B cell (primary cell): ENCODE measurements around the gene PCDHA8. TPM values are rescaled to one million over a fixed set of nuclear protein-coding genes. Genes with fewer than 3 reads are reported as not detected.

Source experiments
- ATAC-seq: fragments of 200-7000 bp; cut with Tn5 transposase; one replicate; pipeline ENCODE4 v1.10.0; 2021; ENCODE audit warnings: low read depth, mild to moderate bottlenecking, moderate number of reproducible peaks, moderate library complexity
- CTCF ChIA-PET: fragments of 350-600 bp; sonication (Branson Sonifier 250); formaldehyde crosslinking; loops from one replicate; lab custom pipeline; 2021; ENCODE audit warnings: antibody characterized with exemption, inconsistent platforms; lab: Charles Lee
- POLR2A ChIA-PET: fragments of 350-600 bp; sonication (Branson Sonifier 250); formaldehyde crosslinking; loops from one replicate; lab custom pipeline; 2021; ENCODE audit warnings: antibody characterized with exemption; lab: Charles Lee
- DNase-seq: peaks from one replicate; pipeline ENCODE4 v3.0.0; 2013
- H2AFZ ChIP-seq: 2 replicates; pipeline ENCODE4 v1.6.1; 2012; ENCODE audit warnings: mild to moderate bottlenecking, low read depth, low read length; ENCODE audit not compliant: insufficient read depth, poor library complexity, severe bottlenecking
- H3K27ac ChIP-seq, 2 donors: 1 replicate in 1 of 2; 2 replicates in 1 of 2; pipeline ENCODE4 v1.5.1; 2012 to 2013; ENCODE audit warnings: low read length in 2 of 2, mild to moderate bottlenecking in 2 of 2, moderate library complexity in 1 of 2
- H3K27me3 ChIP-seq, 4 experiments: fragments of 200-600 bp in 1 of 4; sonication (generic) in 1 of 4; replicated peaks in 1 of 4; 1 replicate in 2 of 4; 2 replicates in 2 of 4; pipeline versions ENCODE4 v1.6.1 to v1.7.0; 2013 to 2016; ENCODE audit warnings: low read length in 3 of 4, mild to moderate bottlenecking in 2 of 4, mixed read lengths in 1 of 4, moderate library complexity in 1 of 4; ENCODE audit not compliant: insufficient read depth in 4 of 4, control insufficient read depth in 3 of 4; ENCODE audit errors: control extremely low read depth in 1 of 4
- H3K36me3 ChIP-seq, 2 experiments: replicated peaks in 1 of 2; 1 replicate in 1 of 2; 2 replicates in 1 of 2; pipeline versions ENCODE4 v1.6.1 to v1.7.1; 2013; ENCODE audit warnings: low read length in 1 of 2; ENCODE audit not compliant: insufficient read depth in 2 of 2, control insufficient read depth in 1 of 2; ENCODE audit errors: control extremely low read depth in 1 of 2, extremely low read depth in 1 of 2
- H3K4me1 ChIP-seq, 2 donors: fragments of 200-600 bp in 1 of 2; sonication (generic) in 1 of 2; 1 replicate in 1 of 2; 2 replicates in 1 of 2; pipeline versions ENCODE4 v1.5.1 to v1.6.1; 2013 to 2017; ENCODE audit warnings: low read length in 2 of 2; ENCODE audit not compliant: control insufficient read depth in 2 of 2, insufficient read depth in 2 of 2
- H3K4me2 ChIP-seq: replicated peaks from 2 replicates; pipeline ENCODE3; 2012; ENCODE audit warnings: mild to moderate bottlenecking, low read depth, low read length; ENCODE audit not compliant: poor library complexity, severe bottlenecking
- H3K4me3 ChIP-seq, 5 experiments: fragments of 200-600 bp in 1 of 5; sonication (generic) in 1 of 5; 1 replicate in 3 of 5; 2 replicates in 2 of 5; pipeline versions ENCODE4 v1.5.1 to v1.7.0; 2011 to 2016; ENCODE audit warnings: low read length in 4 of 5, mild to moderate bottlenecking in 4 of 5, low read depth in 2 of 5, control low read depth in 1 of 5, moderate library complexity in 1 of 5; ENCODE audit not compliant: insufficient read depth in 1 of 5; ENCODE audit errors: control extremely low read depth in 1 of 5, extremely low read depth in 1 of 5
- H3K79me2 ChIP-seq: fragments of 200-600 bp; sonication (generic); one replicate; pipeline ENCODE4 v1.6.0; 2016; ENCODE audit warnings: low read length; ENCODE audit not compliant: control insufficient read depth, insufficient read depth
- H3K9ac ChIP-seq: fragments of 200-600 bp; sonication (generic); 2 replicates; pipeline ENCODE4 v1.6.1; 2017; ENCODE audit warnings: mild to moderate bottlenecking, low read length, moderate library complexity
- H3K9me3 ChIP-seq, 3 donors: one replicate each; pipeline versions ENCODE4 v1.6.1 to v1.7.1; 2013; ENCODE audit warnings: low read length in 2 of 3; ENCODE audit not compliant: control insufficient read depth in 2 of 3, insufficient read depth in 1 of 3; ENCODE audit errors: control extremely low read depth in 1 of 3
- H4K20me1 ChIP-seq: 2 replicates; pipeline ENCODE4 v1.6.0; 2012; ENCODE audit warnings: mild to moderate bottlenecking, low read length; ENCODE audit not compliant: insufficient read depth, control insufficient read depth, poor library complexity, severe bottlenecking
- H3K27ac Mint-ChIP-seq: one replicate; pipeline ENCODE4 v1.8.0; 2021; ENCODE audit warnings: mixed read lengths
- H3K27me3 Mint-ChIP-seq: one replicate; pipeline ENCODE4 v1.8.0; 2021; ENCODE audit warnings: mixed read lengths
- H3K4me1 Mint-ChIP-seq: one replicate; pipeline ENCODE4 v1.8.0; 2021; ENCODE audit warnings: mixed read lengths
- H3K4me3 Mint-ChIP-seq: one replicate; pipeline ENCODE4 v1.8.0; 2021; ENCODE audit warnings: mixed read lengths
- H3K9me3 Mint-ChIP-seq: one replicate; pipeline ENCODE4 v1.8.0; 2022; ENCODE audit warnings: mixed read lengths; ENCODE audit not compliant: insufficient read depth
- EZH2 ChIP-seq: IDR thresholded peaks from 2 replicates; pipeline ENCODE4 v1.6.1; 2012; ENCODE audit warnings: borderline replicate concordance, low read depth, mild to moderate bottlenecking, moderate library complexity, low read length; ENCODE audit not compliant: insufficient read depth, poor library complexity, severe bottlenecking
- WGBS: methylation state at CpG from one replicate; pipeline ENCODE4 v1.1.5; 2013; ENCODE audit warnings: missing lambda C conversion rate; ENCODE audit not compliant: insufficient coverage; 5-methylcytosine and 5-hydroxymethylcytosine counted together
- intact Hi-C: fragments of 100-400 bp; cut with micrococcal nuclease; formaldehyde crosslinking; loops from one replicate; pipeline ENCODE4 v1.10.0; 2022
- polyA plus RNA-seq: library from polyadenylated mRNA; depleted of rRNA; stranded (reverse); fragments of >200 nt; gene quantifications from 2 replicates; pipeline ENCODE4 v1.2.3, GENCODE V29; 2012
- total RNA-seq, 2 donors: library from RNA; stranded (reverse); fragments of 120-200 nt in 1 of 2; gene quantifications; 1 replicate in 1 of 2; 2 replicates in 1 of 2; pipeline versions ENCODE4 v1.2.3 to v1.2.4, GENCODE V29; 2013 to 2022
- TF ChIP-seq, protein P1 (sequence below): fragments of 200-600 bp; IDR thresholded peaks from one replicate; pipeline ENCODE4 v1.8.0; 2022; ENCODE audit warnings: antibody characterized with exemption, mild to moderate bottlenecking

Gene PCDHA8
- total and polyA plus RNA-seq, 2 donors (not counting 1 experiment from before 2014, with no cell fraction given): not detected

DNA sequence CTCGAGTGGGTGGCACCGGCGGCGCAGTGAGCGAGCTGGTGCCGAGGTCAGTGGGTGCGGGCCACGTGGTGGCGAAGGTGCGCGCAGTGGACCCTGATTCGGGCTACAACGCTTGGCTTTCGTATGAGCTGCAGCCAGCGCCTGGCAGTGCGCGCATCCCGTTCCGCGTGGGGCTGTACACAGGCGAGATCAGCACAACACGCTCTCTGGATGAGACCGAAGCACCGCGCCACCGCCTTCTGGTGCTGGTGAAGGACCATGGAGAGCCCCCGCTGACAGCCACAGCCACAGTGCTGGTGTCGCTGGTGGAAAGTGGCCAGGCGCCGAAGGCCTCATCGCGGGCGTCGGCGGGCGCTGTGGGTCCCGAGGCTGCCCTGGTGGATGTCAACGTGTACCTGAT is 17.5 kb upstream of the PCDHA8 start:
- H3K27ac ChIP-seq: no peak overlapping the region
- no peak overlapping the region for H3K9ac ChIP-seq
- H3K4me2 ChIP-seq: no peak overlapping the region
- no peaks in the 10 kb centered on the region for H3K79me2 ChIP-seq
- no peak for TF ChIP-seq EZH2
- TF ChIP-seq, protein P1, sequence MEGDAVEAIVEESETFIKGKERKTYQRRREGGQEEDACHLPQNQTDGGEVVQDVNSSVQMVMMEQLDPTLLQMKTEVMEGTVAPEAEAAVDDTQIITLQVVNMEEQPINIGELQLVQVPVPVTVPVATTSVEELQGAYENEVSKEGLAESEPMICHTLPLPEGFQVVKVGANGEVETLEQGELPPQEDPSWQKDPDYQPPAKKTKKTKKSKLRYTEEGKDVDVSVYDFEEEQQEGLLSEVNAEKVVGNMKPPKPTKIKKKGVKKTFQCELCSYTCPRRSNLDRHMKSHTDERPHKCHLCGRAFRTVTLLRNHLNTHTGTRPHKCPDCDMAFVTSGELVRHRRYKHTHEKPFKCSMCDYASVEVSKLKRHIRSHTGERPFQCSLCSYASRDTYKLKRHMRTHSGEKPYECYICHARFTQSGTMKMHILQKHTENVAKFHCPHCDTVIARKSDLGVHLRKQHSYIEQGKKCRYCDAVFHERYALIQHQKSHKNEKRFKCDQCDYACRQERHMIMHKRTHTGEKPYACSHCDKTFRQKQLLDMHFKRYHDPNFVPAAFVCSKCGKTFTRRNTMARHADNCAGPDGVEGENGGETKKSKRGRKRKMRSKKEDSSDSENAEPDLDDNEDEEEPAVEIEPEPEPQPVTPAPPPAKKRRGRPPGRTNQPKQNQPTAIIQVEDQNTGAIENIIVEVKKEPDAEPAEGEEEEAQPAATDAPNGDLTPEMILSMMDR: no peak
- ChIA-PET CTCF (no interaction called here), POLR2A (no interaction called here)
- H3K9me3 Mint-ChIP-seq: peaks cover 2% of the 10 kb centered on the region
- no peak overlapping the region for H3K27ac Mint-ChIP-seq
- WGBS: 65% methylated on average over 38 of the region's 38 CpGs
- no peaks in the 10 kb centered on the region for H3K4me1 Mint-ChIP-seq
- peaks cover 0 to 28% (median 2%) of the 10 kb centered on the region in 3 donors for H3K9me3 ChIP-seq
- peaks cover 0 to 8% (median 5%) of the 10 kb centered on the region in 4 experiments for H3K27me3 ChIP-seq
- H3K4me3 ChIP-seq: no peak overlapping the region
- H3K27me3 Mint-ChIP-seq: peaks cover 10% of the 10 kb centered on the region
- DNase-seq (no peak), ATAC-seq (no peak)
- H3K4me3 Mint-ChIP-seq: no peak overlapping the region
- intact Hi-C loops: no loop called here
- no peaks in the 10 kb centered on the region for H4K20me1 ChIP-seq
- no peaks in the 10 kb centered on the region for H3K4me1 ChIP-seq
- H2AFZ ChIP-seq: no peak overlapping the region
- H3K36me3 ChIP-seq: no peaks in the 10 kb centered on the region

DNA sequence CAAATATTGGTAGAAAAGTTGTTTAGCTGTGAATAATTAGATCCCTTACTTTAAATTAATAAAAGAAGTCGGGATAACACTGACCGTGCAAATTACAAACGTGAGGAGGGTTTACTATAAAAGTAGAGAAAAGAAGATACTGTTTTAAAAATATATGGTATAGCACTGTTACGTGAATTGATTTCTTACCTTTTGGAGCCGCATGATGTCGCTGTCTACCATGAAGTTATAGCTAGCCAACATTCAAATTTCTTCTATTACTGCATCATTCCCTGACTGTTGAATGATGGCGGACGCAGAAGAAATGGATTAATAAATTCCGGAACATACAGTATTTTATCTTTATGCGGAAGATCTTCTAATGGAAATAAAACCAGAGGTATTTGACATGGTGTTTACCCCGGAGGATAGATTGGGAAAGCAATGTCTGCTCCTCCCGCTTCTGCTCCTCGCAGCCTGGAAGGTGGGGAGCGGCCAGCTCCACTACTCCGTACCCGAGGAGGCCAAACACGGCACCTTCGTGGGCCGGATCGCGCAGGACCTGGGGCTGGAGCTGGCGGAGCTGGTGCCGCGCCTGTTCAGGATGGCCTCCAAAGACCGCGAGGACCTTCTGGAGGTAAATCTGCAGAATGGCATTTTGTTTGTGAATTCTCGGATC is 13.2 kb upstream of the PCDHA8 start, which contains the start of gene PCDHA6:
Gene PCDHA6, plus strand, starts transcription at position 257 of the 658 bp plus-strand sequence. Its CDS starts 132 bp downstream, at position 389.
- H3K27ac Mint-ChIP-seq: no peak within 1 kb of the TSS
- H3K4me3 ChIP-seq: no peak within 1 kb of the TSS
- H3K9me3 ChIP-seq: peaks cover 0 to 35% (median 2%) of the 10 kb centered on the region in 3 donors
- peaks cover 0 to 14% (median 6%) of the 10 kb centered on the region in 4 experiments for H3K27me3 ChIP-seq
- CTCF ChIA-PET: no interaction called here
- no peak for ATAC-seq
- no peaks in the 10 kb centered on the region for H3K4me1 ChIP-seq
- H3K4me3 Mint-ChIP-seq: no peak within 1 kb of the TSS
- intact Hi-C loops: no loop called here
- no peaks in the 10 kb centered on the region for H3K79me2 ChIP-seq
- POLR2A ChIA-PET: no interaction called here
- H3K36me3 ChIP-seq: no peaks in the 10 kb centered on the region
- no peak within 1 kb of the TSS for H3K9ac ChIP-seq
- H3K27ac ChIP-seq: no peak within 1 kb of the TSS
- WGBS: 38% methylated on average over 20 of the region's 27 CpGs
- H3K4me2 ChIP-seq: no peak within 1 kb of the TSS
- no peaks in the 10 kb centered on the region for H4K20me1 ChIP-seq
- H3K9me3 Mint-ChIP-seq: peaks cover 6% of the 10 kb centered on the region
- no peak within 1 kb of the TSS for H2AFZ ChIP-seq
- no peak for DNase-seq
- TF ChIP-seq, protein P1: no peak
- no peak for TF ChIP-seq EZH2
- peaks cover 22% of the 10 kb centered on the region for H3K27me3 Mint-ChIP-seq
- H3K4me1 Mint-ChIP-seq: no peaks in the 10 kb centered on the region
